SIG-M5 treated with dmso at 0.1 percent for 504 hours (cell line): Measurements from ENCODE around the gene DPAGT1.
A peak's percentile ranks its signal among the peaks of the same experiment; 100 is the strongest.
"Not testable (repeated sequence)": the region's sequence is repeated elsewhere in the genome, so short reads cannot be mapped to it uniquely, and the experiment has no call there.

Source experiments
- DNase-seq: peaks from one replicate; lab custom pipeline; 2025; ENCODE audit not compliant: unreplicated experiment; lab: John Stamatoyannopoulos, UW

DPAGT1 gene

DNA sequence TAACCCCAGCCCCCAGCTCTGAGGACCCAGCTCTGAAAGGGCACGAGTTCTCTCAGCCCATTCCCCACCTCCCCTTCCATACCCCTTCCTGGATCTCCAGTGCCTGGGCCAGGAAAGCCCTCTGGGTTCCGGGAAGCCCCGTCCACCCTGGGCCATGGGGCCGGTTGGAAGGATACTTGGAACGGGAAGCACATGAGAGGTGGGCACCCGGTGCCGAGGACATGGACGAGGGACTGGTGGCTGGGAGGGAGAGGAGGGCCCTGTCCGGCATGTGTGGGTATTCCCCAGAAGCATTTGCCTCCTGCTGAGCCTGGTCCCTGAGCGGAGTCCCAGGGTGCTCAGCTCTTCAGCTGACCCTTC is 14.6 kb upstream of the DPAGT1 start:
- no peak for DNase-seq

DNA sequence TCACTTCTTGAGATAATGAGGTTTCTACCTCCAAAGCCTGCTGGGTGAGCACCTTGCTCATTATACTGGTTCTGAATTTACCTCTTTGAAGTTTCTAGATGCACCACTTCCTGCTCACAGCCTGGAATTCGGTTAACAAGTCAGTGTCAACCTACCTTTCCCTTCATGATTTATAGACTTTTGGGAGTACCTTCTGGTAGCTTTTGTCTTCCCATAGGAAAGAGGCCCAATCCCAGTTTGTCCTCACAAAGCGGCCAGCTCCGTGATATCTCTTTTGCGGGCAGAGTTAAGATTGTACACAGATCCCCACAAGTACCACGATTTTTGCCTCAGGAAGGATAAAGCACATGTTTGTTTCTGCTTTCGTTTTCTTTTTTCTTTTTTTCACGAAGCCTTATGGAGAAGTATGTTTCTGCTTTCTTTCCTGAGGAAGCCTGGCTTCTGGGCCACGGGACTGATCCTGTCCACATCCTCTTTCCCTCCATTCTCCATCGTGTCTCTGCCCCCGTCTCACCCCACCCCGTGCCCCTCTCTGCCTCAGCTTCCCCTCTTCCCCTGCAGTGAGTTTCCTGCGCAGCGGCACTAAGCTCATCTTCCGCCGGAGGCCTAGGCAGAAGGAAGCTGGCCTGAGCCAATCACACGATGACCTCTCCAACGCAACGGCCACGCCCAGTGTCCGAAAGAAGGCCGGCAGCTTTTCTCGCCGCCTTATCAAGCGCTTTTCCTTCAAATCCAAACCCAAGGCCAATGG is 14.0 kb upstream of the DPAGT1 start:
- DNase-seq = no peak

DNA sequence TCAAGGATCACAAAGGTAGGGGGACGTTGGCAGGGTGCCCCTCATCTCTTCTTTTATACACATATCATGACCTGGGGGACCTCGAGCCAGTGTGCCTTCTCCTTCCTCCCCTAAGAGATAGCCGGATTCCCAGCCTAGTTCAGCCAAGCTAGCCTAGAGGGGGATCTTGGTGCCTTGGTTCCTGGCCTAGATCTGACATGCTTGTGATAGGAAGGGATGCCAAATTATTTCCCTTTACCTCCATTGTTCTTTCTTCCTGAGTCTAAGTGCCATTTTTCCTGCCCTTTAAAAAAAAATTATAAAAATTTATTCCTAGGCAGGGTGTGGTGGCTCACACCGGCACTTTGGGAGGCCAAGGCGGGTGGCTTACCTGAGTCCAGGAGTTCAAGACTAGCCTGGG is 12.7 kb upstream of the DPAGT1 start:
- DNase-seq = no peak

DNA sequence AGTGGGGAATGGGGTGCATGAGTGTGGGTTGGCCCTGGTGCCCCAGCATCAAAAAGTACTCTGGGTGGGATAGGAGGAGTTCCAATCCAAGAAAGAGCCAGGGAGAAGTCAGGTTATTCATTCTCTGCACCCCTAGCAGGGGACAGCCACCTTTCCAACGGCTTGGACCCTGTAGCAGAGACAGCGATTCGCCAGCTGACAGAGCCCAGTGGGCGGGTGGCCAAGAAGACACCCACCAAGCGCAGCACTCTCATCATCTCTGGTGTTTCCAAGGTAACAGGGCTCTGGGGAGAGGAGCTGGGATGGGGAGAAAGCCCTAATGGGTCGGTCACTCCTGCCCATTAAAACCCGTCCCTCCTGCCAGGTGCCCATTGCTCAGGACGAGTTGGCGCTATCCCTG is 12.1 kb upstream of the DPAGT1 start:
- no peak for DNase-seq

DNA sequence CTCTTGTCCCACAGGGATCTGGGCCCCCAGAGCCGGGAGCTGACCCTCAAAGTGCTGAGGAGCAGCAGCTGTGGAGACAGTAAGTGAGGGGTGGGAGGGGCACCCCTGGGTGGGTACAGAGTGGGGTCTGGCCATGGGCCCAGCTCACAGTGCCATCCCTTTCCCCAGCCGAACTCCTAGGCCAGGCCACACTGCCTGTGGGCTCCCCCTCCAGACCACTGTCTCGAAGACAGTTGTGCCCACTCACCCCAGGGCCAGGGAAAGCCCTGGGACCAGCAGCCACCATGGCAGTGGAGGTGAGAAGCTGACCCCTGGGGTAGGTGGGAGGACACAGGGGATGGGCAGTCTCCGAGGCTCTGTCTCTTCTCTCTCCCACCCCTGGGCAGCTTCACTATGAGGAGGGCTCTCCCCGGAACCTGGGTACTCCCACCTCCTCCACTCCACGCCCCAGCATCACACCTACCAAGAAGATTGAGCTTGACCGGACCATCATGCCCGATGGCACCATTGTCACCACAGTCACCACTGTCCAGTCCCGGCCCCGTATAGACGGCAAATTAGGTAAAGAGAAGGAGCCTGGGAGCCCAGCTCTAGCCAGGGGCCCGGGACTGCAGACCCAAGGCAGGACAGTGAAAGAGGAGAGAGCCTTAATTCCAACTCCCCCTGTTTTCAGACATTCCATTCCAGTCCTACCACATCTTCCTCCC is 10.8 kb upstream of the DPAGT1 start:
- DNase-seq = no peak

DNA sequence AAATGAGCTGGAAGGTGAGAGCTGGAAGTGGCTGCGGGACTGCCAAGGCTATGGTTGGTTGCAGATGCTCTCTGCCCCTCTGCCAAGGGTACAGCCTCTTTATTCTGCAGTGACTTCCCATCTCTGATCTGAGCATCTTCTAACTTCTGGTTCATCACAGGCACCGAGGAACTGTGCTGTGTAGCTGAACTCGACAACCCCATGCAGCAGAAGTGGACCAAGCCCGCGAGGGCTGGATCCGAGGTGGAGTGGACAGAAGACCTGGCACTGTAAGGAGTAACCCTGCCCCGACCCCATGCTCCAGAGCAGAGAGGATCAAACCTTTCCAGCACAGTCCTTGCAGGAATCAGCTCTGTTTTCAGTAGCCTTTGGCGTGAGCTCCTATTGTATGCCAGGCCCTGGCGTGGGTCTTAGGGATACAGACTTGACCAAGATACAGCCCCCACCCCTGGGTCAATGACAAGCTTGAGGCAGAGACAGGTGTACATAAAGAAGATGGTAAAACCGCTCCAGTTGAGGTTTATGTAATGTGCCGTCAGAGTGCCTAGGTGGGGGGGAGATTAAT is 9.8 kb upstream of the DPAGT1 start:
- DNase-seq = no peak

DNA sequence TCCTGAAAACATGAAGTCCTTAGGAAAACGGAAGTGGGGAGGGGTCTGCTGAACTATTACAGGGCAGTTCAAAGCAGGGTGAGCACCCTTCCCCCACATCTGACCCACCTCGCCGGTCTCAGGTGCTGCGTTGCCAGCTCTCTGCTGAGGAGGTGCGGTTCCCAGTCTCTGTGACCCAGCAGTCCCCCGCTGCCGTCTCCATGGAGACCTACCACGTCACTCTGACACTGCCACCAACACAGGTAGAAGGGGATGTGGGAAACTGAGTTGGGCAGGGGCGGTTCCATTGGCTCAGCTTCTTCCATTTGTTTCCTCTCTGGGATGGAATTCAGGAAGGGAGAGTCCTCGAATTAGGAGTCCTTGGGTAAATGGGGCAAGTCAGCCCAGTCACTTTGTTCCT is 8.8 kb upstream of the DPAGT1 start:
- DNase-seq = no peak

DNA sequence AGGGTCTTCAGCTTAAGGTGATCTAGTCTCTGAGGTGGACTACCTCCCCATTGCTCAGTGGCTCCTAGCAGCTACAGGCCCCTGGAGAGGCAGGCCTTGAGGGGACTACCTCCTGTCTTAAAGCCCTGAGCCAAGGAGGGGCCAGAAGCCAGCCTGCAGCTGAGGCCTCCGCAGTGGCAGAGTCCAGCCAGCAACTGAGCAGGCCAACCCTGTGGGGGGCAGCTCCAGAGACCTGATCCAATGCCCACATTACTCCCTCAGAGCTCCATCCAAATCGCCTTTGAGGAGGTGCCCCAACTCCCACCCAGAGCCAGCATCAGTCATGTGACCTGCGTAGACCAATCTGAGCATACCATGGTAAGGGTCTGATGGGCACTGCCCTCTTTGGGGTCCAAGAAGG is 8.2 kb upstream of the DPAGT1 start:
- DNase-seq = no peak

DNA sequence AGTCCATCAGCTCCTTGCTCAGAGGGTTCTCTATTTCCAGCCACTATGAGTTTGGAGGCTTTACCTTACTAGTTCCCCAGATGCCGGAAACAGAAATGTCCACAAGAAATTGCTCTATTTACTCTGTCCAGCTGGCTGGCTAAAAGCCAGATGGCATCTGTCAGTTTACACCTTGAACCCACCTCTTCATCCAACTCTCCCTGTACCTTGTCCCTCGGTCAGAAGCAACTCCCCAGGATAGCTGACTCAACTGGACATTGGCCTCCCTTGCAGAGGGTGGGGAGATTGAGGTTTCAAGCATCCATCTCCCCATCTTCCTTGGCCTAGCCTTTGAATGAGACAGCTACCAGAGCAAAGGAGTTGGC is 7.2 kb upstream of the DPAGT1 start:
- DNase-seq = no peak

DNA sequence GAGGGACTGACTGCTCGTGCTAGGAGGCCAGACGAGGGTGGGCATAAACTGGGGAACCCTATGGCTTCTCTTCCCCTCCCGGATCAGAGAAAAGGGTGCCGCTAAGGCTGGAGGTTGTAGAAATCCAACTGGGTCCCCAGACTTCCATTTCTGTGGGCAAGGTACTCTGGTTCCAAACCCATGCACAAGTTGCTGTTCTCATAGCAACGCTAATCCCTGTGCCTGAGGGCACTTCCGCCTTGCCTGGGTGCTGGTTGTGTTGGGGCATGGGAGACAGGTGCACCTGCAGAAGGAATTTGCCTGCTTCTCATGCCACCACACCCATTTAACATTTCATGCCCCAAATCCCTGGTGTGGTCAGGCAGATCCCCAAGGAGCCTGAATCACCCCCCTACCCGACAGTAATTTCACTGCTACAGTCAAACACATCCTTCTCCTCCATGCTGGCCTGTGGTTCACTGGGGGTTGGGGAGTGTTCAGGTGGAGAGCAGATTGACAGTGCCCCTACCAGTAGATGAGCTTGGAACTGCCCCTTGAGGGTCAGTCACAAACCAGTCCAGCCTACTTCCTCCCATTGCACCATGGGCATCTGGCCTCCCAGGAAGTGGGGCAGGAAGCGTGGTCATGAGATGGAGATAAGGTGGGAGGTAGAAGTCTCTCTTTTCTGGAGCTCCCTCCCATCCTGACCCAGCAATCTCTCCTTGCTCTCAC is 6.6 kb upstream of the DPAGT1 start:
- peak; percentile 76 for DNase-seq

DNA sequence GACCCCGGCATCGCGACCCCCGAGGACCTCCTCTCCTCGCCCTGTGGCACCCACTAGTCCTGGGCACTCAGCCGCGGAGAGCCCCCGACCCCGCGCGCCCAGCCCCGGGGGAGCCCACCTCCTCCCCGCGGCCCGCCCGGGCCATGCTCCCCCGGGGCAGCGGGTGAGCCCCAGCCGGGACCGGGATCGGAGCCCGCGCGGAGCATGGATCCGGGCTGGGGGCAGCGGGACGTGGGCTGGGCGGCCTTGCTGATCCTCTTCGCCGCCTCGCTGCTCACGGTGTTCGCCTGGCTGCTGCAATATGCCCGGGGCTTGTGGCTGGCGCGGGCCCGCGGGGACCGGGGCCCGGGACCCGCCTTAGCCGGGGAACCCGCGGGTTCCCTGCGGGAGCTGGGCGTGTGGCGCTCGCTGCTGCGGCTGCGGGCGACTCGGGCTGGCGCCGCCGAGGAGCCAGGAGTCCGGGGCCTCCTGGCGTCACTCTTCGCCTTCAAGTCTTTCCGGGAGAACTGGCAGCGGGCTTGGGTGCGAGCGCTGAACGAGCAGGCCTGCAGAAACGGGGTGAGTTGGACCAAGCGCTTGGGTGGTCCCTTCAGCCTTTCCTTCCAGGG is 6.0 kb upstream of the DPAGT1 start:
- no peak for DNase-seq

DNA sequence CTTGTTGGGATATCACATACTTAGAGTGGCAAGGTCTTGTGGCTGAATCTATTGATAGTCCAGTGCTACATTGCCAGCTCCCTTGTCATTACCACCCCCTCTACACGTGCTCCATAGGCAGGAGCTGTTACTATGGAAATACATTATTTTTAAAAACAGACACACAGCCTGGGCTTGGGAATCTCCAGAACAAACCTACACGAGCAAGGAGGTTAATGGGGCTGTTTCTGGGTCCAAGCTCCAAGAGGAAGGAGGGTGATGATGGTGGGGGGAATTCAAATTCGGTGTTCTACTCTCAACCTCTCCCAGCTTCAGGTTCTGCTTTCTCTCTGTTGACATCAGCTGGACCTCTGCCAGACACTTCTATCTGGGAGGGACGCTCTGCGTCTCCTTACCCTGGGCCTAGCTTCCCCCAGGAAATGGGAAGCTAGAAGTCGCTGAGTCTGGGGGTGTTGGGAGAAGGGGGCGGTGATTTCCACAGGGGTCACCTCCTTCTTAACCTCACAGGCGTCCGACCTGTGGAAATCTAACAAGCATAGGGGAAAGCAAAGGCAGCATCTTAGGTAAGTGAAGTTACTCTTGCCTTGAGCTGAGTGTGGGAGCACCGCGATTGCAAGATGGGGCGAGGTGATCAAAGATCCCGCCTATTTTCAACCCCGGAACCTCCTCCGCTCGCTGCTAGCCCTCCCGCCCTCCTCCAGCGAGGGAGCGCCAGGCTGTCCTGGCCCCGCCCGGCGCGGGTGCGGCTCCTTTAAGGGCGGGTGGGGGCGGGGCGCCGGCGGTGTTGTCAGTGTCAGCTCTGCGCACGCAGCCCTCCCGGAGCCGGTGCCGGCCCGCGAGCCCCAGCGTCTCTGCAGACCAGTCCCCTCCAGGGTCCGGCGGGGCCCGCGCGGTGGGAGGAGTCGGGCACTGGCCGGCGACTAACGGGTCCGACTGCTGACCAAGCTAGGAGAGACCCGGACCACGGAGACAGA is 5.2 kb upstream of the DPAGT1 start, which contains the start of gene C2CD2L:
Gene C2CD2L (plus strand): TSS at position 781 of the 974 bp plus-strand sequence. CDS start 398 bp downstream, outside the sequence.
- peak; percentile 94 for DNase-seq

DNA sequence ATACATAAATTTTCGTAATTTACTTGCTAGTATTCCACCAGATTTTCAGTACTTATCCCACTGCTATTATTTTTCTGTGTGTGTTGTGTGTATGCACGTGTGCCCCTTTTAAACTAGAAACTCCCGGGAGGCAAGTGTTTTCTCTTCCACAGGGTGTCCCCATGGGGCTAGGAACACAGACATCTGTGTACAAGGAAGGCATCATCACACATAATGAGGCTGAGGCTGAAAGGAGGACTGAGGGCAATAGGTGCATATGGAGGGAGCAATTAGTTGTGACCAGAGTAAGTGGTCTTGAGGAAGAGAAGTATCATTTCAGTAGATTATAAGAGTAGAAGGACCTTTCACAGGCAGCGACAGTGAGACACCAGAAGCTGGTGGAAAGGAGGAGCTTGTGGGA is 2.1 kb upstream of the DPAGT1 start:
- DNase-seq = no peak

DNA sequence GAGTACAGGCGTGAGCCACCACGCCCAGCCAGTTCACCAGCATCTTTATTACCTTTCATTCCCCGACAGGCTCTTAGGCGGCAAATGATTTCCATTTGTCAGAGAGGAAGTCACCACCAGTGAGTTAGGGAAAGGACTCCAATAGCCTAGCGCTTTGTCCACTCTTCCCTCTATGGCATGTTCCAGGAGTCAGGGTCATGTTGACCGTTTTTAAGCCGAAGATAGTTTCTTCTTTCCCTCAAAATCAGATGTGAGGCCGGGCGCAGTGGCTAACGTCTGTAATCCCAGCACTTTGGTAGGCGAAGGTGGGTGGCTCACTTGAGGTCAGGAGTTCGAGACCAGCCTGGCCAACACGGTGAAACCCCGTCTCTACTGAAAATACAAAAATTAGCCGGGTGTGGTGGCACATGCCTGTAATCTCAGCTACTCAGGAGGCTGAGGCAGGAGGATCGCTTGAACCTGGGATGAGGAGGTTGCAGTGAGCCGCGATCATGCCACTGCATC is 1.6 kb upstream of the DPAGT1 start:
- DNase-seq = not testable (repeated sequence)

DNA sequence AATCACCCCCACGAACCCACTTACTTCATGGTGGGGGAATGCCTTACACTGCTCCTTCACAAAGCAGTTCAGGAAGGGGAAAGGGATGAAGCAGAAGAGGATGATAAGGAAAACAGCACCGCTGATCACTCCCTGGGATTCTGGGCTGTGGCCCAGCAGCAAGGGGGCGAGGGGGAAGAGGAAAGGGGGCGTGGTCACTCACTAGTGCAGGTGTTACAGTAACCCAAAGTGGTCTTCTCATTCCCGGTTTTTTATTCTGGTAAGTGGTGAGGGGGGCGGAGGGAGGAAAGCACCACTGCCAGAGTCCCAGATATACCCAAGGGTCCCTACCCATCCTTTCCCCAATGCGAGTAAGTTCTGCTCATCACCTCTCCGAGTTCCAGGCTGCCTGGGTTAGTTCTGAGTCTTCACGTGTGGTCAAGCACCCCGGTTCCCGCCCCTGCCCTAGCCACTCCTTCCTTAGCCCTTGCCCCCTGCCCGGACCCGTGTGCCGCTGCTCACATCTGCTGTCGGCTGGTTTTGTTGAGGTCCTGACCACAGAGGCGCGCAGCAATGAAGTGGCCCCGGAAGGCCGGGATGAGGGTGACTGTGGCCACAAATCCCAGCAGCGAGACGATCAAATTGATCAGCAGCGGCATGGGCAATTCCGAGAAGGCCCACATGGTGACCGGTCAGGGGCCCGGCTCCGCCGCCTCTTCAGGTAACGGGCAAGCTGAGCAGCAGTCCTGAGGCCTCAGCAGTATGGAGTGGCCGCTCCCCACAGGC is 477 bp downstream of the DPAGT1 start:
- DNase-seq = no peak

DNA sequence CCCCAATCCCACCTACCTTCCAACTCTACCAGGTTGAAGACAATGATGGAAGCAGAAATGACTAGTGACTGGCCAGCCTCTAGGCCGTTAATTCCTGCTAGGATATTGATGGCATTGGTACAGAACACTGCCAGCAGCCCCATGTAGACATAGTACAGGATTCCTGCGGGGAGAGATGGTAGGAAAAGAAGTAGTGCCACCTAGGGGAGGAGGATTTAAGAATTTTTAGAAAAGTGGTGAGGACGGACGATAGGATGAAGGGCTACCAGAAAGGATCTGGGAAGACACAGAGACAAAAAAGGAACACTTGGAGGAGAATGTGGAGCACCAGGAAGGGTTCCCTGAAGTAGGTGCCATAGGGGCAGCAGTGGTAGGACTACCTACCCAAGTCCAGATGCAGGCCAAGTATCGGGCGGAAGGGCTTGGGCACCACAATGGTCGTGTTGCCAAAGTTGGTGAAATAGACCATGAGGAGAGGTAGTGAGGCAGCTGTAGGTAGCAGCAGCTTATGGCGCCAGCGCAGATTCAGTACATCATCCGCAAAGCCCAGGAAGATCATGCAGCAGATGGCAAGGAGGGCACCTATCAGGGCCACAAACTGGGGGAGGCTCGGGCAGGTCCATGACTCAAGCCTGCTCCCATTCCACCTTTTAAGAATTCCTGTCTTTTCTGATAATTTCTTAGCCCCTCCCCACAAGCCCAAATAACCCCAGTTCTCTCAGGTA is 1.2 kb downstream of the DPAGT1 start:
- DNase-seq = peak; percentile 55

DNA sequence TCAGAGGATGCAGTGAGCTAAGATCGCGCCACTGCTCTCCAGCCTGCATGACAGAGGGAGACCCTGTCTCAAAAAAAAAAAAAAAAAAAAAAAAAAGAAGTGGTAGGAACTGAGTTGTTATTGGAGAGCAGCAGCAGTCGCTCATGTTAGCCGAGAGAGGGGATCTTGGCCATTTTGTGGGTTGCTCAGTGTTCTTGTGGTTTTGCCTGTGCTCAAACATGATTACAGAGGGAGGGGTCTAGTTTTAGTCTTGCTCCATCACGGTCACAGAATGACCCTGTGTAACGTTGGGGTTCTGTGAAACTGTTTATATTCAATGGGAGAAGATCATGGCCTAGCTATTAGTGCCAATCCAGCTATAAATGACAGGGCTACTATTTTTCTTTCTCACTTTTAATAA is 1.9 kb downstream of the DPAGT1 start:
- DNase-seq = no peak

DNA sequence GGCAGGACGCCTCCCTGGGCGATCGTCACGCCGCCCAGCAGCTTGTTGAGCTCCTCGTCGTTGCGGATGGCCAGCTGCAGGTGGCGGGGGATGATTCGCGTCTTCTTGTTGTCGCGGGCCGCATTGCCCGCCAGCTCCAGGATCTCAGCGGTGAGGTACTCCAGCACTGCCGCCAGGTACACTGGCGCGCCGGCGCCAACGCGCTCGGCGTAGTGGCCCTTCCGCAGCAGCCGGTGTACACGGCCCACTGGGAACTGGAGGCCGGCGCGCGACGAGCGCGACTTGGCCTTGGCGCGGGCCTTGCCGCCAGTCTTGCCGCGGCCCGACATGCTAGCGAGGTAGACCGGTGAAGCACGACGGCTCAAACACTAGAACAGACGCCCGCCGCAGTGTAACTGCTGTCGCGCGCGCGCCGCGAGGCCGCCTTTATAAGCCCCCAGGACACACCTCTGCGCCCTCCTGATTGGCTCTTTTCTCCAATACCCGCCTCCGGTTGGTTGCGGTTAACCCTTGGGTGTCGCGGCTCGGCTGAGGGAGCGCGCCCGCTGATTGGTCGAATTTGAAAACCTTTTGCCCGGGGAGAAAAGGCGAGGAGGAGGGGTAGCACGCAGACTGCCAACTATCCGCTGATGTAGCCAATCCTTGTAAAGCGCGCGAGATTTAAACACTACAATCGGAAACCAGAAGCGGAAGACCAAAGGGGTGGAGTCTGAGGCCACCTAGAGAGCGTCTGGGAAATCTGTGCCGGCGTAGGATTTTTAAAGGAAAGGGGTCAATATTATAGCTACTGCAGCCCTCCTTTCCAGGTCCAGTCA is 6.4 kb downstream of the DPAGT1 start:
- DNase-seq = peak; percentile 99
